ENCODE results near the gene TEAD1.

Gene TEAD1

DNA sequence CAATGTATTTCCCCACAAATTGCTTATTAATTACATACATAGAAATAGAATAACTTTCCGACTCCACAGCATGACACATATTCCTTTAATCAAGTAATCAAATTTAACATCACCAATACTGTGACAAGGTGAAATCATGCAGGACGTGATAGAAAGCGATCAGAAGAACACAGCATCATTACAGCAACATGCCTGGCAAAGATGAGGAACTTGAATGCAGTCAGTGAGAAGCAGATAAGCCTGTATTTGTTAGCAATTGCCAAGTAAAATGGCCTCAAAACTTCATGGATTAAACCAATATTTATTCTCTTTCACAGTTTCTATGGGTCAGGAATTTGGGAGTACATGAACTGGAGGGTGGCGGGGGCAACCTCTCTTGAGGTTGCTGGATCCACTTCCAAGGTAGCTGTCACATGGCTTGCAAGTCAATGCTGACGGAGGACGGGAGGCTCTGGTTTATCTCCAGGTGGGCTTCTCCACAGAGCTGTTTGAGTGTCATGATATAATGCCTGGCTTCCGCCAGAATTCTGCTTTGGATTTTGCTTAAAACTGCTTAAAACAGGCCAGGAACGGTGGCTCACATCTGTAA lies 12.0 kb upstream of the TEAD1 start:
- DNase-seq (ENCODE audit: low read depth, low spot score): no peak
- in situ Hi-C loops (cut with HindIII; ENCODE audit: low sequenced_read_pairs): no loop called here
- no peak overlapping the region for H3K4me3 ChIP-seq (ENCODE audit: low read depth, low read length)
- TF ChIP-seq, protein P1, sequence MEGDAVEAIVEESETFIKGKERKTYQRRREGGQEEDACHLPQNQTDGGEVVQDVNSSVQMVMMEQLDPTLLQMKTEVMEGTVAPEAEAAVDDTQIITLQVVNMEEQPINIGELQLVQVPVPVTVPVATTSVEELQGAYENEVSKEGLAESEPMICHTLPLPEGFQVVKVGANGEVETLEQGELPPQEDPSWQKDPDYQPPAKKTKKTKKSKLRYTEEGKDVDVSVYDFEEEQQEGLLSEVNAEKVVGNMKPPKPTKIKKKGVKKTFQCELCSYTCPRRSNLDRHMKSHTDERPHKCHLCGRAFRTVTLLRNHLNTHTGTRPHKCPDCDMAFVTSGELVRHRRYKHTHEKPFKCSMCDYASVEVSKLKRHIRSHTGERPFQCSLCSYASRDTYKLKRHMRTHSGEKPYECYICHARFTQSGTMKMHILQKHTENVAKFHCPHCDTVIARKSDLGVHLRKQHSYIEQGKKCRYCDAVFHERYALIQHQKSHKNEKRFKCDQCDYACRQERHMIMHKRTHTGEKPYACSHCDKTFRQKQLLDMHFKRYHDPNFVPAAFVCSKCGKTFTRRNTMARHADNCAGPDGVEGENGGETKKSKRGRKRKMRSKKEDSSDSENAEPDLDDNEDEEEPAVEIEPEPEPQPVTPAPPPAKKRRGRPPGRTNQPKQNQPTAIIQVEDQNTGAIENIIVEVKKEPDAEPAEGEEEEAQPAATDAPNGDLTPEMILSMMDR (IDR thresholded peaks at IDR 0.05; ENCODE audit: low read depth, low read length): no peak

GRCh38 chr11:12664385-12664784 lies 9.8 kb upstream of the TEAD1 start:
- TF ChIP-seq, protein P1 (IDR thresholded peaks at IDR 0.05; ENCODE audit: low read depth, low read length): no peak
- DNase-seq (ENCODE audit: low read depth, low spot score): peak; percentile 58
- H3K4me3 ChIP-seq (ENCODE audit: low read depth, low read length): no peak overlapping the region
- in situ Hi-C loops (cut with HindIII; ENCODE audit: low sequenced_read_pairs): no loop called here

- in situ Hi-C loops (cut with HindIII; ENCODE audit: low sequenced_read_pairs): no loop called here
- DNase-seq (ENCODE audit: low read depth, low spot score): no peak
- TF ChIP-seq, protein P1 (IDR thresholded peaks at IDR 0.05; ENCODE audit: low read depth, low read length): no peak
- H3K4me3 ChIP-seq (ENCODE audit: low read depth, low read length): no peak overlapping the region
Measured at GRCh38 chr11:12666915-12667314, 7.3 kb upstream of the TEAD1 start.

- in situ Hi-C loops (cut with HindIII; ENCODE audit: low sequenced_read_pairs): no loop called here
- no peak for DNase-seq (ENCODE audit: low read depth, low spot score)
- no peak overlapping the region for H3K4me3 ChIP-seq (ENCODE audit: low read depth, low read length)
- TF ChIP-seq, protein P1 (IDR thresholded peaks at IDR 0.05; ENCODE audit: low read depth, low read length): no peak
Measured at GRCh38 chr11:12667646-12668045, 6.6 kb upstream of the TEAD1 start.

DNA sequence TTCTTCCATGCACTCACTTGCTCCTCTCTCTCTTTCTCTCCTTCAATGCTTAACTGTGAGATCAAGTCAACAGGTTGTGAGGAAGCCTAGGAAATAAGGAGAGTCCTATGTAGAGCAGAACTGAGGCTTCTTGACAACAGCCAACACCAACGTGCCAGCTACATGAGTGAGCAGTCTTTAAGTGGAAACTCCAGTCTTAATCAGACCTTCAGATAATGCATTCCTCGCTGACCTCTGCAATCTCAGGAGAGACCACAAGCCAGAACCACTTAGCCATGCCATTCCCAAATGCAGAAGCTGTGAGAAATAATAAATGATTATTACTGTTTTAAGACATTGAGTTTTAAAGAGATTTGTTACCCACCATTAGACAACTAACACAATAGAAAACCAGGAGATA lies 6.1 kb upstream of the TEAD1 start:
- no peak overlapping the region for H3K4me3 ChIP-seq (ENCODE audit: low read depth, low read length)
- DNase-seq (ENCODE audit: low read depth, low spot score): no peak
- TF ChIP-seq, protein P1 (IDR thresholded peaks at IDR 0.05; ENCODE audit: low read depth, low read length): no peak
- in situ Hi-C loops (cut with HindIII; ENCODE audit: low sequenced_read_pairs): no loop called here

DNA sequence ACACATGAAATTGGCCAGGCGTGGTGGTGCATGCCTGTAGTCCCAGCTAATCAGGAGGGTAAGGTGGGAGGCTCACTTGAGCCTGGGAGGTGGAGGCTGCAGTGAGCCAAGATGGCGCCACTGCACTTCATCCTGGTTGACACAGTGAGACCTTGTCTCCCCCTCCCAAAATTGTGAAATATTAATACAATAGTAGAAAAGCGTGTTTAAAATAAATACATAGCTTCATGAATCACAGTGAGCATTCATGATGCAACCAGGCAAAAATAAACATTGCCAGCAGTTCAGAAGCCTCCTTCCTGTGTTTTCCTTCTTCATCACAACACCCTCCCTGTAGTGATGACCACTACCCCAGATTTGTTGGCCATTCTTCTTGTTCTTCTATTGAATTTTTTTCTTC lies 4.3 kb upstream of the TEAD1 start:
- DNase-seq (ENCODE audit: low read depth, low spot score): no peak
- H3K4me3 ChIP-seq (ENCODE audit: low read depth, low read length): no peak overlapping the region
- in situ Hi-C loops (cut with HindIII; ENCODE audit: low sequenced_read_pairs): no loop called here
- TF ChIP-seq, protein P1 (IDR thresholded peaks at IDR 0.05; ENCODE audit: low read depth, low read length): no peak

DNA sequence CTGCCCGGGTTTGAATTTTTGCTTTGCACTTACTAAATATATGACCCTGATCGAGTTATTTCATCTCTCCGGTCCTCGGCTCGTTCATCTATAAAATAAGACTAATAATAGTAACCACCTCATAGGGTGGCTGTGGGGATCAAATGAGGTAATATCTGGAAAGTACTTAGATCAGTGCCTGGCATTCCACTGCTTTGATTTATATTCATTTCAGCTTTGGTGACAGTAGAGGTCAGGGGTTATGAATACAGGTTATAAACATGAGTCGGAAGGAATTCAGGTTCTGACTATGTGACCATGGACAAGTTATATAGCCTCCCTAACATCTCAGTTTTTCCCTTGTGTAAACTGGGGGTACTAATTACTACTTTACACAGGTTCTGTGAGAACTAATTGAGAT lies 2.9 kb upstream of the TEAD1 start:
- no peak for DNase-seq (ENCODE audit: low read depth, low spot score)
- TF ChIP-seq, protein P1 (IDR thresholded peaks at IDR 0.05; ENCODE audit: low read depth, low read length): no peak
- in situ Hi-C loops (cut with HindIII; ENCODE audit: low sequenced_read_pairs): no loop called here
- no peak overlapping the region for H3K4me3 ChIP-seq (ENCODE audit: low read depth, low read length)
